GM21515 (cell line): ENCODE measurements around the gene FAM227A.

ENCODE experiments used
- ATAC-seq: cut with Tn5 transposase; IDR thresholded peaks from one replicate; pipeline ENCODE4 v1.9.1; 2021; ENCODE audit not compliant: unreplicated experiment

The FAM227A gene

DNA sequence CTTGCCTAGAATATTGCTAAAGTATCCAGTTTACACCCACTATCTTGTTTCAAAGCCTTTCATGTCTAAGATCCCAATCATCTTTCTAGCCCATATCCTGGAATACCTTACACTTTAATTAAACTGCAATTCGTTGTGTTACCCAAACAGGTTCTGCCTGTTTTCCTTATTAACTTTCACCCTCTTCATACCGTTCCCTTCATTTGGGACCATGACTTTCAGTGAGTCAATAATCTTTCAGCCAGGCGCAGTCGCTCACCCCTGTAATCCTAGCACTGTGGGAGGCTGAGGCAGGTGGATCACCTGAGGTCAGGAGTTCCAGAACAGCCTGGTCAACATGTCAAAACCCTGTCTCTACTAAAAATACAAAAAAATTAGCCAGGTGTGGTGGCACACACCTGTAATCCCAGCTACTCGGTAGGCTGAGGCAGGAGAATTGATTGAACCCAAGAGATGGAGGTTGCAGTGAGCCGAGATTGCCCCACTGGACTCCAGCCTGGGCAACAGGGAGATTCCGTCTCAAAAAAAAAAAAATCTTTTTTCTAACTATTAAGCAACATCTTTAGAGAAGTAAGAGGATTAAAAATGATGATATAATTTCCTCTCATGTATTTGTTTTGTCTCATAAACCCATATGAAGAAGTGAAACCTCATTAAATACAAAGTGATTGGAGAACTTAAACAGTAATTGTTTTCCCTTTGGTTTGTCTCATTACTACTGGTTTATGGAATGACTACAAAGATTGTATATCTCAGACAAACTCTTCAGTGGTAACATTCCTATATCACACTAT lies 106.9 kb downstream of the FAM227A start:
- ATAC-seq = no peak

DNA sequence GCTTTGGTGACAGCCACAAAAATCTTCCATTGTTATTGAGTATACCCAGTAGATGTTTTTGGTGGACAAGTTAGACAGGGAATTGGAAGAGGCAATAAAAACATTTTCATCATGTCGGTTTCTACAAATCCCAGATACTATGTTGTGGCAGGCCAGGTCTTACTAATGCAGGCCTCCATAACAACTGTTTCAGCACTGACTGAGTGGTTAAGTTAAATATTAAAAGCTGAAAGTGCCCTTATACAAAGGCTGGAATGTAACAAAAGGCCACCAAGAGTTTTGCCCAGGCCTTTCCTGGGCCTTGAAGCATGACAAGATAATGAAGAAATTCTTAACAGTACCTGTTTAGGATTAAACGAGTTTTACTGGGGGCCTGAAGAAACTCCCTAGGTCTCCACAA lies 115.5 kb downstream of the FAM227A start:
- ATAC-seq = no peak

GRCh38 chr22:38531251-38531938 lies 124.8 kb downstream of the FAM227A start:
- no peak for ATAC-seq
